HepG2 (cell line): ENCODE results near the gene SEC63. TPM values are rescaled to one million over a fixed set of nuclear protein-coding genes. Genes with fewer than 3 reads are reported as not detected.
A peak's percentile ranks its signal among the peaks of the same experiment; 100 is the strongest.

ENCODE experiments used
- ATAC-seq: fragments of 200-7000 bp; cut with Tn5 transposase; 3 replicates; pipeline ENCODE4 v1.9.1; 2020; ENCODE audit warnings: mild to moderate bottlenecking, moderate library complexity
- BruUV-seq: library from RNA; stranded (reverse); fragments of 400-500 nt; replicated peaks from 2 replicates; lab custom pipeline; 2021; lab: Mats Ljungman, UMichigan
- CTCF ChIA-PET: fragments of 300-600 bp; formaldehyde crosslinking; extraction: SDS; loops from one replicate; lab custom pipeline; 2021; ENCODE audit warnings: low total read pairs, inconsistent platforms, low intra/inter-chr PET ratio; lab: Yijun Ruan, JAX
- POLR2A ChIA-PET: fragments of 350-600 bp; sonication (Branson Sonifier 250); formaldehyde crosslinking; loops from one replicate; lab custom pipeline; 2020; ENCODE audit warnings: antibody characterized with exemption, inconsistent platforms; lab: Yijun Ruan, JAX
- DNase-seq: peaks from one replicate; pipeline ENCODE4 v3.0.0-alpha.2; 2015; ENCODE audit warnings: low spot score
- FAIRE-seq: peaks from 3 replicates; lab custom pipeline; 2011; peaks lifted over from hg19 to GRCh38; lab: Jason Lieb, UNC
- H2AFZ ChIP-seq: one replicate; pipeline ENCODE4 v1.6.1; 2011; ENCODE audit warnings: low read length, inconsistent platforms
- H3K27ac ChIP-seq: fragments of 300-600 bp; 3 replicates; pipeline ENCODE4 v1.8.0; 2011; ENCODE audit warnings: mixed run types, mild to moderate bottlenecking, mixed read lengths, low read length, inconsistent platforms; ENCODE audit not compliant: insufficient read depth; ENCODE audit errors: extremely low read length
- H3K27me3 ChIP-seq, 2 experiments: fragments of 200-600 bp in 1 of 2; 2 replicates in 1 of 2; 3 replicates in 1 of 2; pipeline versions ENCODE4 v1.6.0 to v1.8.0; 2011; ENCODE audit warnings: low read length in 2 of 2, mild to moderate bottlenecking in 2 of 2, moderate library complexity in 2 of 2, inconsistent platforms in 1 of 2; ENCODE audit not compliant: insufficient read depth in 2 of 2, control insufficient read depth in 1 of 2
- H3K36me3 ChIP-seq, 2 experiments: fragments of 200-600 bp in 1 of 2; replicated peaks in 1 of 2; 2 replicates in 1 of 2; 3 replicates in 1 of 2; pipeline versions ENCODE4 v1.5.1 to v1.8.0; 2011; ENCODE audit warnings: low read length in 2 of 2, inconsistent platforms in 1 of 2; ENCODE audit not compliant: insufficient read depth in 2 of 2, control insufficient read depth in 1 of 2
- H3K4me1 ChIP-seq: 2 replicates; pipeline ENCODE4 v1.5.1; 2012; ENCODE audit warnings: low read length, inconsistent platforms; ENCODE audit not compliant: insufficient read depth
- H3K4me2 ChIP-seq: 2 replicates; pipeline ENCODE4 v1.6.0; 2011; ENCODE audit warnings: low read depth, low read length, inconsistent platforms
- H3K4me3 ChIP-seq, 3 experiments: fragments of 200-600 bp in 1 of 3; sonication (generic), shearing (Covaris generic) in 1 of 3; replicated peaks in 1 of 3; 2 replicates each; pipeline ENCODE4 v1.5.1; 2011 to 2016; ENCODE audit warnings: low read length in 3 of 3, inconsistent platforms in 2 of 3, low read depth in 2 of 3, mild to moderate bottlenecking in 2 of 3, control low read depth in 1 of 3, mixed read lengths in 1 of 3; ENCODE audit not compliant: insufficient read depth in 1 of 3
- H3K79me2 ChIP-seq: one replicate; pipeline ENCODE4 v1.6.1; 2011; ENCODE audit warnings: low read length, inconsistent platforms; ENCODE audit not compliant: insufficient read depth
- H3K9ac ChIP-seq: 2 replicates; pipeline ENCODE4 v1.6.0; 2011; ENCODE audit warnings: mild to moderate bottlenecking, low read depth, low read length, inconsistent platforms; ENCODE audit not compliant: insufficient read depth
- H3K9me3 ChIP-seq: 2 replicates; pipeline ENCODE4 v1.5.1; 2012; ENCODE audit warnings: mild to moderate bottlenecking, low read length
- H4K20me1 ChIP-seq: 2 replicates; pipeline ENCODE4 v1.6.0; 2011; ENCODE audit warnings: inconsistent platforms, mild to moderate bottlenecking, low read length, moderate library complexity; ENCODE audit not compliant: insufficient read depth
- ATF7 ChIP-seq, 2 experiments: fragments of 450-650 bp in 1 of 2; sonication (generic) in 1 of 2; formaldehyde crosslinking in 1 of 2; IDR thresholded peaks; 2 replicates each; pipeline versions ENCODE4 v1.4.0 to v1.6.1; 2016 to 2020; ENCODE audit warnings: antibody characterized with exemption in 1 of 2, mild to moderate bottlenecking in 1 of 2, missing genetic modification reagents in 1 of 2
- CEBPB ChIP-seq: IDR thresholded peaks from 2 replicates; pipeline ENCODE4 v1.6.1; 2011; ENCODE audit warnings: low read depth, low read length, improper control_type of control experiment, borderline replicate concordance
- CEBPG ChIP-seq: IDR thresholded peaks from 2 replicates; pipeline ENCODE4 v1.6.1; 2016
- EP300 ChIP-seq, 3 experiments: sonication (generic) in 1 of 3; formaldehyde crosslinking in 1 of 3; IDR thresholded peaks; 2 replicates each; pipeline versions ENCODE4 v1.5.1 to v1.6.1; 2011 to 2020; ENCODE audit warnings: low read depth in 2 of 3, low read length in 2 of 3, borderline replicate concordance in 1 of 3, improper control_type of control experiment in 1 of 3, mild to moderate bottlenecking in 1 of 3, missing genetic modification reagents in 1 of 3, moderate library complexity in 1 of 3
- GMEB1 ChIP-seq: sonication (generic); formaldehyde crosslinking; IDR thresholded peaks from 2 replicates; pipeline ENCODE4 v1.5.1; 2020; ENCODE audit warnings: missing genetic modification reagents, mild to moderate bottlenecking, borderline replicate concordance
- HDAC1 ChIP-seq: sonication (generic); formaldehyde crosslinking; IDR thresholded peaks from 2 replicates; pipeline ENCODE4 v1.5.1; 2020; ENCODE audit warnings: mild to moderate bottlenecking, missing genetic modification reagents
- POLR2AphosphoS5 ChIP-seq: IDR thresholded peaks from 2 replicates; pipeline ENCODE4 v1.6.1; 2012; ENCODE audit warnings: low read depth, low read length
- ZBTB25 ChIP-seq: IDR thresholded peaks from 2 replicates; pipeline ENCODE4 v1.6.1; 2018; ENCODE audit warnings: missing genetic modification reagents
- ZFX ChIP-seq: sonication (generic); formaldehyde crosslinking; IDR thresholded peaks from 2 replicates; pipeline ENCODE4 v1.4.0; 2020; ENCODE audit warnings: mild to moderate bottlenecking, low read depth, missing genetic modification reagents, moderate library complexity
- ZHX2 ChIP-seq, 2 experiments: sonication (generic) in 1 of 2; formaldehyde crosslinking in 1 of 2; IDR thresholded peaks; 2 replicates each; pipeline versions ENCODE4 v1.6.1 to v1.9.0; 2014 to 2022; ENCODE audit warnings: antibody characterized with exemption in 1 of 2, borderline replicate concordance in 1 of 2, inconsistent platforms in 1 of 2, low read depth in 1 of 2, missing genetic modification reagents in 1 of 2
- WGBS: methylation state at CpG from one replicate; pipeline ENCODE4 v1.1.6; 2017; ENCODE audit warnings: low lambda C conversion rate; 5-methylcytosine and 5-hydroxymethylcytosine counted together
- in situ Hi-C: cut with HindIII; loops from 2 replicates; pipeline ENCODE4 v1.10.0; 2017; ENCODE audit warnings: low pct_unique_long_range_greater_than_20kb; ENCODE audit not compliant: extremely low pct_ligation_motif_present
- intact Hi-C: fragments of 100-400 bp; cut with micrococcal nuclease; formaldehyde crosslinking; loops from one replicate; pipeline ENCODE4 v1.10.0; 2022; ENCODE audit not compliant: unreplicated experiment
- polyA plus RNA-seq, 8 experiments: library from polyadenylated mRNA; depleted of rRNA in 3 of 8; stranded (reverse) in 7 of 8; unstranded in 1 of 8; fragments of >200 nt; fragmentation: Illumina TruSeq in 4 of 8; extraction: Trizol in 4 of 8; gene quantifications; 2 replicates each; pipeline versions ENCODE4 v1.2.1 to v1.2.3, GENCODE V29; 2011 to 2016; ENCODE audit warnings: low read depth in 4 of 8, missing spikeins in 1 of 8, mixed read lengths in 1 of 8; ENCODE audit not compliant: insufficient read depth in 1 of 8
- total RNA-seq, 5 experiments: library from RNA; depleted of rRNA; stranded (reverse); fragments of >200 nt; fragmentation: Illumina TruSeq; extraction: Trizol; gene quantifications; 2 replicates each; pipeline ENCODE4 v1.2.3, GENCODE V29; 2016; ENCODE audit warnings: low read depth in 1 of 5

Gene SEC63
- total and polyA plus RNA-seq, 2 of the 13 experiments (the other 11 are each of a cell fraction or from before 2014, with no cell fraction given), result 20.2 to 45.9 TPM

GRCh38 chr6:107957308-107957908 is 600 bp downstream of the SEC63 start (continued):
- no peak for TF ChIP-seq EP300 (IDR thresholded peaks at IDR 0.05; ENCODE audit: low read depth in 2 of 2, low read length in 2 of 2)
- no peak for TF ChIP-seq EP300 (CRISPR knock-in tag; IDR thresholded peaks at IDR 0.05; ENCODE audit: borderline replicate concordance)

GRCh38 chr6:107956586-107957307 is 1.3 kb downstream of the SEC63 start:
- Histone ChIP-seq H3K4me2 (peak overlapping the region; percentile 81), H3K9me3 (no peaks in the 10 kb centered on the region), H3K4me3 (peak overlapping the region; percentile 87 to 99 (median 94)), H4K20me1 (peaks cover 8% of the 10 kb centered on the region), H3K9ac (peak overlapping the region; percentile 98), H3K79me2 (peaks cover 52% of the 10 kb centered on the region), H3K36me3 (no peaks in the 10 kb centered on the region), H3K27me3 (no peaks in the 10 kb centered on the region; a peak in 1 of 5 replicates), H3K27ac (peak overlapping the region; percentile 89), H3K4me1 (peaks cover 55% of the 10 kb centered on the region), H2AFZ (no peak overlapping the region)
- WGBS, result 1% methylated on average over 9 of the region's 9 CpGs
- ChIA-PET CTCF (interaction anchor here (0.6 kb wide), 1 partner anchor 8 kb away, joined by 3 read pairs; no protein-coding TSS in a partner anchor), POLR2A (interaction anchor here (0.9 to 2.4 kb wide), 7 partner anchors 8 to 601 kb away, joined by 3 to 15 read pairs (median 5); no protein-coding TSS in a partner anchor)
- FAIRE-seq (no peak), DNase-seq (no peak), ATAC-seq (no peak)
- no TSS peak for BruUV-seq
- in situ Hi-C loops, result no loop called here
- intact Hi-C loops, result loop anchor here (10.0 kb wide), 1 partner anchor 72 kb away; no protein-coding TSS in a partner anchor
- peak; percentile 31; the same call in 1 of the 2 replicates for TF ChIP-seq HDAC1 (CRISPR knock-in tag)
- TF ChIP-seq GMEB1 (CRISPR knock-in tag), result peak; percentile 34; the same call in 1 of the 2 replicates
- TF ChIP-seq ATF7 (IDR thresholded peaks at IDR 0.05), result peak; percentile 31
- TF ChIP-seq ATF7 (CRISPR knock-in tag; IDR thresholded peaks at IDR 0.05), result no peak
- TF ChIP-seq ZHX2 (IDR thresholded peaks at IDR 0.05; ENCODE audit: low read depth), result no peak
- no peak for TF ChIP-seq ZHX2 (CRISPR knock-in tag; IDR thresholded peaks at IDR 0.05; ENCODE audit: borderline replicate concordance)
- 0 out of 2 replicates have a peak, but pooled peaks have one; percentile 39 for TF ChIP-seq POLR2AphosphoS5
- TF ChIP-seq ZFX (CRISPR knock-in tag), result no peak
- TF ChIP-seq CEBPG (CRISPR knock-in tag), result peak; percentile 39
- TF ChIP-seq CEBPB, result peak; percentile 66; the same call in 1 of the 2 replicates
- no peak for TF ChIP-seq ZBTB25 (CRISPR knock-in tag)
